HS-27A (cell line): ENCODE data around the gene IMMP2L.

Experiments
- DNase-seq: peaks from one replicate; pipeline ENCODE4 v3.0.0-alpha.2; 2012; ENCODE audit warnings: low read depth, missing footprints

The IMMP2L gene

DNA sequence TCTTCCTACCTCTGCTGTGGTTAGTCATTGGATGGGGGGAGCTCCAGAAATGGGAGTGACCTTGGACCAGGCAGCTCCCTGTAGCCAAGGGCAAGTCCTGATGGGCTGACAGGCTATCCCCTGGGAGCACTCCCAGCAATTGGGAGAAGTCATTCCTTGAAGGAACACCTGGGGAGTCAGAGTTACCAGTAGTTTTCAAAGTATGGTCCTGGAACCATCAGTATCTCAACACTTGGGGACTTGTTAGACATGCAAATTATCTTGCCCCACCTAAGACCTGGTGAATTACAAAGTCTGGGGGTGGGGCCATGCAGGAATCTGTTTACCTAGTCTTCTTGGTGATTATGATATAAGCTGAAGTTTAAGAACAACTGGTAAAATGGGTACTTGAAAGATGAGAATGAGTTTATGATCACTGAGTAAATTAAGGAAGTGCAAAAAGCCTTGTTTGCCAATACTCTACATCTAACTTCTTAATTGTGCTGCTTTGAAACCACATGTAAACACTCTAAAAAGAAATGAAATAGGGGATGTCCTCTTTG, 758.6 kb downstream of the IMMP2L start:
- no peak for DNase-seq

DNA sequence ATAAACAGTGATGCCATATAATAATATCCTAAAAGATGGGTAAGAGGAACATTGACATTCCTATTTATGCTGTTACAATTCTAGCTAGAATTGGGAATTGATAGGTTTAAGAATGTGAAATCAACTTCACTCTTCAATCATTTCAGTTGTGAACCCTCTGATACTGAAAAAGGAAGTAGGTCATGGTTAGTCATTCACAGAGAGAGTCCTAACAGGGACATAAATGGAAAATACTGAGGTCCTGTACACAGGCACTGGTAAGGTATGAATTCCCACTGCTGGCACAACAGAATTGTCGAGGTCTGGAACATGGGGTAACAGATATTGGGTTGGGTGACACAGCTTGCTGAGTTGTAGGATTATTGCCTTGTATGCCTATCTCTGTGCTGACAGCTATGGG, 760.8 kb downstream of the IMMP2L start:
- no peak for DNase-seq

DNA sequence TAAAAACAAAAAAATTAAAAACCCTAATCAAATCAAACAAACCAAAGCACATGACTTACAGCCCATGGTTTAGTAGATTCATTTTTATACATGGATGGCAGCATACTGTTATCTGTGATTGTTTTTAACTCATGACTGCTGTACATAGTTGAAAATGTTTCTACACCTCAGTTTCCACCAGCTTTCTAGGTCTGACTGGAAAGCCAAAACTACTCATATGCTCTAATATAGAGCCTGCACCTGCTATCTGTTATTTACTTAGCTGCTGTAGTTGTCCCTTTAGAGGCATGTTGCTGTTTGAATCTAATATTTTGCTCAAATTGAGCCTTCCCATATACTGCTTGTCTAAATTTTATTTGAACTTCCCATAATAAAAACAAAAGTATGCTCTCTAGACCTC, 761.3 kb downstream of the IMMP2L start:
- no peak for DNase-seq

DNA sequence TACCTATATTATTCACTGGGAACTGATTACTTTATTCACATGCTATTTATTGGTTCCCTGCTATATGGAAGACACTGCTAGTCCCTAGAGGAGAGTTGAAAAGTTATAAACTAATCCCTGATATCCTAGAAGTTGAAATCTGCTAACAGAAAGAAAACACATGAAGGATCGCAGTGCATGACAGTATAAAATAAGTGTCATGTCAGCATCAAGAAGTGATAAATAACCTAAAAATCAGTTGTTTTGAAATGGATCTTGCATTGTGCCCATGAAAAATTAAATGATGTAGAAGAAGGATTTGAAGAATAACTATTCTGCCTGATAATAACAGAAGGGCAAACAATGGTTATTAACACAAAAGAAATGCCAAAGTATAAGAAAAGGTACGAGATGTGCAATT, 764.6 kb downstream of the IMMP2L start:
- no peak for DNase-seq

DNA sequence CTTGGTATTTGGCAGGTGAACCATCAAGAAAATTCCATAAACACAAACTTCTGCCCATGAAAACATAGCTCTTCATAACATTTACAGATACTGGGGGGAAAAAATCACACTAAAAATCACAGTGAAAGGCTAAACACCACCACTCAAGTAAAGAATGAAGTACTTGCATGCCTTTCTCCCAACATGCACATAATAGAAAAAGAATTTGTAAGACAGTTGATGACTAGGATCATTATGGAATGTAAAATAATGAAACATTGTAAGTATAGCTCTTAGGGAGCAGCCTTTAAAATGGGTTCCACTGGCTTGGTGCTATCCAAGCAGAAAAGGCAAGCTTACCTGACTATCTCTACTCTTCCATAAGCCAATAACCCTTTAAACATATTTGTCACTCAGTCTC, 771.3 kb downstream of the IMMP2L start:
- DNase-seq = no peak

DNA sequence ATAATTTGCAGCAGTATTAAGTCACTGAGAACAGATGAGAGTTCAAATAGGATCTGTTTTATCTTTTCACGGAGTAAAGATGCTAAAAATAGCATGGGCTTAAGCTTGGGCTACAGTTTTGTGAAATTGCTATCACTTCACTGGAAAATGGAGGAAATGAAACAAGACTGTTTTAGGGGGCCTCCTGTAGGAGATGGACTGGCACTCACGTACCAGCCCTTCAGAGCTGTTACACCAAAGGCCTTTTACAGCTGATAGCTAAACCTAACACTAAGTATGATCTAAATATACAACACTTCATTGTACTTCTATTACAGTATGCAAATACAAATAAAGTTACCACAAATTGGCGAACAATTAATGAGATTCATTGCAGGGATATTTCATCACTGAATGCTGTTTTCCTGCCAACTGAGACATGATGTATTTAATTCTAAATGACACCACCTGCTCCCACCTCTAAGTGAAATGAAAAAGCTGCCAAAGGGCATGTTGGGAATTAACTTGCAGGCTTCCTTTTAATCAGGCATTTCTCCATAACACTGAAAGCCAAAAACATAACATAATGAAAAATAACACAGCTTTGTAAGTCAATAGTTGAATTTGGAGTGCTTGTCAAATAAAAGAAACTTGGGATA, 775.8 kb downstream of the IMMP2L start:
- DNase-seq = no peak

DNA sequence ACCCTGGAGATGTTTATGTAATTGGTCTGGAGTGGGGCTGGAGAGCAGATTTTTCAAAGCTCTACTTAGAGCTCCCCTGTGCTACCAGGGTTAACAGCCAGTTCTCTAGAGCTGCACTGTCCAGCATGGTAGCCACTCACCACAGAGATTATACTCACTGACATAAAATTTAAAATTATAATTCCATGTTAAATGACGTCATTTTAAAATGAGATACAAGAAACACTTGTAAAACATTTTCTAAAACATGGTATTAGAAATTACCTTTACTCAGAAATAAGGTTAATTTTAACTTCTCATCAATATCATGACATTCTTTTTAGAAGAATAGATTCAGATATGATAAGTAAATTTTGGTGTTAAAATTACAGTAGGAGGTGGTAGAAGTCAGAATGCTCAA, 777.5 kb downstream of the IMMP2L start:
- DNase-seq = no peak

DNA sequence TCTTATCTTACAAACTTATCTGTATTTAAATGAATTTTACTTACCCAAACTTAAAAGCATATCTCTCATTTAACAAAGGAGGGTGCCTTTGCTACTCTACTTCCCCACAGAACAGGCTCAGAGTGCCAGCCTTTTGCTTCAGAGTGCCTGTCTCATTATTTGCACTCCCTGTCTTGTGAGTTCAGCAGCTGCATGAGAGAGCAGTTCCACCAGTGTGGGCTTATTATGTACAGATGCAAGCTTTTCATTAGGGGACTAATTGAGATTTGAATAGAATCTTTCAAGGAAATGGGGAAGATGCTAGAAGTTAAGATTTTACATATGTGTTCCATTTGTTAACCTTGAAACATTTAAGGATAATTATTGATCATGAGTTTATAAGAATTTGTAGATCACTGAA, 781.6 kb downstream of the IMMP2L start:
- DNase-seq = no peak

DNA sequence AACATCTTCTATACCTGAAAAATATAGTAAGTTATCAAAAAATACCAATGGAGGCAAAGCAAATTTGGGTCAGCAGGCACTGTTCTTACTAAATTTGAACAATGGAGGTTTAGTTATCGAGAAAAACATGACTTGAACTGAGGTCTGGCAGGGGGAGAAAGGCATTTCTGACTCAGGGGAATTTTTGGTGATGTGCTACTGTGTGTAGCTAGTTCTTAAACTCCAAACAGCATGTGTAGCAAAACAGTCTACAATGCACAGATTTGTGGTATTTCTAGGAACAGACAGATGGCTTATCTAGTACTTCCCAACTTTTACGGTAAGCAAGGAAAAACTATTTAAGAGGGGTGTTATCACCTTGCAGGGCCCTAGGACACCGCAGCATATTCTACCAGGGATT, 783.0 kb downstream of the IMMP2L start:
- no peak for DNase-seq

DNA sequence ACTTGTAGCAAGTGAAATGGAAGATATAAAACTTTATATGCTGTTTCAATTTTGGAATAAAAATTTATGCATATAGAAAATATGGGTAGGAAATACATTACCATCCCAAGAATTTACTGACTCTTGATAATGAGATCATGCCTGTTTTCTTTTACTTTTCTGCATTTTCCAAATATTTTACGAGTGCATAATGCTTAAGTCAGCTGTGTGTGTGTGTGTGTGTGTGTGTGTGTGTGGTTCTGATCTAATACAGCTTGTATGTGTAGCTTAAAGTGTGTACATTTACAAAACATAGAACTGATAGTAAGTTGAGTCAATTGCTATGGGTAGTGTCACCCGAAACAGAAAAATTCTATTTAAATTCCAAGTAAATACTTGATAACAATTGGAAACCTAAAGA, 787.2 kb downstream of the IMMP2L start:
- DNase-seq = peak; percentile 27

DNA sequence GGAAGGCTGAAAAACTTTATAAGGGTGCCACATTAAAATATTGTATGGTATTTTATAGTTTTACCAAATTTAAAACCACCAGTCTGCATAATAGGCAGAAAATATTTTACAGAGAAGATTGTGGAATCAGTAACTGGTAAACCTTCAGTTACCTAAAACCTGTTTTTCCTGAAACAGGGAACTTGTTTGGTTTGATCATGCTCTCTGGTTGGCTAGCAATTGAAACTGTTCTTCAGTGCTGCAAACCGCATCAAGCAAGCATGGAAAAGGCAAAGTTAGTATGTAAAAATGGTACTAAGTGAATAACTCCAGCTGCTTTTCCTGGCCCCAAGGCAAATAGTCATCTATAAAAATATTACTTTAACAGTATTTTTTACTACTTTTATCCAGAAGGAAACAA, 788.2 kb downstream of the IMMP2L start:
- DNase-seq = no peak

DNA sequence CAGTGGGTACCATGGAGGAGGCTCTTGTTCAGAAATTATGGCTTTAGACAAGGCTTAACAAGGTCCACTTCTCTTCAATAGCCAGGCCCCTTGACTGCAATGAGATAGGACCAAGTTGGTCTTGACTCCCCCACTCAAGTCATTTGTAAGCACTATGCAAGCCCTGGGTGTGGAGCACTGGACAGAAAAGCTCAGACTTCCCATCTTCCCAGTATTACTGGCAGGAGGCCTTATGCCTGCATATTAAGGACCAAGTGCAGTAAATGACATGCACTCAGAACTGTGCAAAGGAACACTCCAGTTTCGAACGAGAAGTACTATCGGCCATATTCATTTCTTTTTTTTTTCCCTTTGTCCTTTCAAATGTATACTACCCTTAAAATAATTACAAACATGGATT, 789.7 kb downstream of the IMMP2L start:
- DNase-seq = no peak

DNA sequence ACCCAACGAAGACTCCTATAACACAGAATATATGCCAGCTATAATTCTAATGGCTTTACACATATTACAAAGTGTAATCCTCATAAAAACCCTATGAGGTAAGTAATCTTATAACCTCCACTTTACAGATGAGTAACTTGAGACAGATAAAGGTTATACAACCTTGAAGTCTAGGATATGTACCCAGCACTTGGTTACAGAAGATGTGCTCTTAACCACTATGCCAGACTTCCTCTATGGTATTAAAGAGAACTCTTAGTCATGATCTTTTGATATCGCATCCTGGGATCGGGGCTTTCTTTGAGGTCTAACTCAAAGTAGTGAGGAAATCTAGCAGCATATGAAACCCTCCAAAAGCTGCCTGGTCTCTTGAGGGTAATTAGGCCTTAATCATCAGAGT, 790.6 kb downstream of the IMMP2L start:
- DNase-seq = no peak

DNA sequence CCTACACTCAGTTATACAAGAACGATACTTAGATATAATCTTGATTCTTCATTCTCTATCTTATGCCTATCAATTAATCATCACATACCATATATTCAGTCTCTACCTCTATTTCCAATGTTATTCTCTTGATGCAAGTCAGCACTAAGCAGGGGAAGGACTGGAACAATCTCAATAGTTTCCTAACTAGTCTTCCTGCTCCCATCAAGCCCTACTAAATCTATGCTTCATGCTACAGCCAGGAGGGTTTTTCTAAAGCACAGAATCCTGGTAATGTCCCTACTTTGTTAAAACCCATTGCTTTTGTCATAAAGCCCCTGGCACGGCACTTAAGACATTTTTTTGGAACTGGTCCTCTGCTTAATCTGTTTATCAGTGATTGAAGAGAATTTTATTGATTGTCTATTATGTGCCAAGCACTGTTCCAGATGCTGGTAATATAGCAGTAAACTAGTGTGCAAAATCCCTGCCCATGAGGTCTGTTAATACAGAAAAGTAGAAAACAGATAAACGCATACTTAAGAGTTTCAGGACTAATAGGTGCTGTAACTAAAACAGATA, 794.7 kb downstream of the IMMP2L start:
- DNase-seq = no peak

DNA sequence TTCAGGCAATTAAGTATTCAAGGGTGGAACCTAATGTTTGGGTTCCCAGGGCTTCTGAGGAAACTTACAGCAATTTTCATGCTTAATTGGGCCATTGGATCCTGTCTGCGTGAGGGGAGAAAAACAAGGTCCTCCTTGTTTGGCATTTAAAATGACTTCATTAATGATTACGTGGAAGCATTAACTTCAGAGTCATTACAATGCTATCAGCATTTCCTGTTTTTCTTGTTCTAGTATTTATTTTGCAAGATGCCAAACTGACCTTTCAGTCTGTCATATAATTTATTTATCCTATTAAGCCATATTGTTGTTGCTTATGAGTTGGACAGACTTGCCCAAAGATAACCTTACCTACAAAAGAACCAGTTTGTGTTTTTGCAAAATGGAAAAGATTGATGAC, 795.4 kb downstream of the IMMP2L start:
- no peak for DNase-seq

DNA sequence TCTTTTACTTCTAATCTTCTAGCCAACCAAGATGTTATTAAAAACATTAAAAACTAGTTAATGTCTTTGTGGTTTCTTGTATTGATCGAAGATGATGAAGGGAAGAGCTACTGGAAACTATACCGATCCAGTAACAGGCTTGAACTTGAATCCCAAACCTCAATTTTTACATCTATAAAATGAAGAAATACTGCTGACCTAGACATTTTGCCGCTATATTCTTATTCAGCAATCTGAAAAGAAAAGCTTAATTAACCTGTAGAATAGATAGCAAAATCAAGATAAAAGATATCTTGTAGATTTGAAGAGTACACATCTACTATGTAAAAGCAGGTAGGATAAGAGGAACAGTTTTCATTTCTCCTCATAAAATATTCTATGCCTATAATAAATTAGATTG, 797.4 kb downstream of the IMMP2L start:
- no peak for DNase-seq

DNA sequence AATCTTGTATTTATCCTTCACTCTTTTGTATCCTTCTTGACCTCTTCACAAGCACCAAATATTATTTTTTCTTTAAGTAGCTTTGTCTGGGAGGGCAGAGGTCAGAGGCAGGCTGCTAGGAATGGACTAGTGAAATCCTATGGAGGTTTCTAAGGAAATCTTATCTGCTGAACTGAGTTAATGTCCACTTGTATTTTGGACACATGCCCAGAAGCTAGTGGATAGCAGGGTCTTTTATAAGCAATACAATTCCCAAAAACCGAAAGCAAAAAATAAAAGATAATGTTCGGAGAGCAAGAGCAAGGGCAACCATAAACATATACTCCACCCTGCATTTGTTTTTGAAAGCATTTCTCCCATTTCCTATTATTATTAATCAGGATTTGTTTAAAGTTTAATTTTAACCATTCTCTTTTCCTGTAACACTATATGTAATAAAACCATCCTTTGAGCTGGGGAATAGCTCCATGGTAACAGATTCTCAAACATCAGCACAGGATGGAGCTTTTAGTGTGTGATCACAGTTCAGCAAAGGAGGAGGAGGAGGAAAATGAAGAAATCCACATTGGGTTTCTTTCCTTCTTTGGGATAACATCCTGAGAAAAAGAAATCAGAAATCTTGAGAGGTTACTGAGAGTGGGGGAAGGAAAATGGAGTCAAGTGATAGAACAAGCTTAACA, 799.6 kb downstream of the IMMP2L start:
- no peak for DNase-seq

DNA sequence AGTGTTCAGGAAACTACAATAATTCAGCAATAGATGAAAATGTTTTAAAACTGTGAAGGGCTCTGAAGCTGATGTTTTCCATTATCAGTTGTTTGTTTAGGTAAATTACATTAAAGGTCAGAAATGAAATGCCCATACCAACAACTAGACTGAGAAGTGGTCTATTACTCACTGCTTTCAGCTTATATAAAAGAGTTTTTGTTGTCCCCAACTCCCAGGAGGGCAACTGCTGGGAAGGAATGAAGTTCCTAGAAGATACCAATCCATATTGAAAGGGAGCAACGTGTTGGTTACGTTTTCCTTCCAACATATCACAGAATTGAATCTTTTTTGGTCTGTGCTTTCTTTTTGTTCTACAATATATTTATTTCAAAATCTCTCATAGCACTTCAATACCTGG, 802.0 kb downstream of the IMMP2L start:
- no peak for DNase-seq

DNA sequence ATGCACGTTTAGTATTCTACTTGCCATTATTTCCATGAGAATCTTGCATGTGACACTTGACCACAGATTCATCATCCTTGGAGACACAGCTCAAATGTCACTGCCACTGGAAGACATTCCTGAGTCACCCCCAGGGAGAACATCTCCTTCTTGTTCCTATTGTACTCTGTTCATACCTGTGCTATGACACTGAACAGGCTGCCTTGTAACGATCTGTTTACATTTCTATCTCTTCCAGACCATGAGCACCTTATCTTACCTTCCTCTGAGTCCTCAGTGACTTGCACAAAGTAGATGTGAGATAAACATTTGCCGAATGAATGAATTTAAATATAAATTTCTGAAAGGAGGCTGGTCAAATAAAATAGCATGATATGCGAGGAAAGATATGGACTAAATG, 803.2 kb downstream of the IMMP2L start:
- DNase-seq = no peak

DNA sequence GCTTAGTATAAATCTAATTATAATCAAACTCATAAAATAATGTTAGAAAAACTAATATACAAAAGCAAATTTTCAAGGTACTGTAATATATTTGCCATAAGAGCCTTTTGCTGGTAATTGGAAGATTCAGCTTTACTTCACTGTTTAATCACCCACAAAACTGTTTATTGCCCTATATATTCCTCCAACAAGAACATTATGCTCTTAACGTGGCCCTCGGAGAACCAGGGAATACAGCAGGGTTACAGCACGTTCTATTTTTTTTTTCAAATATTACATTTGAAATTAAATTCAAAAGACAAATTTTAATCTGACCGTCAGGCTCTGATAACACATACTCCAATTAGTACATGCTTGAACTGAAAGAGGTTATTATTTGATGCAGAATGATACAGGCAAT, 807.6 kb downstream of the IMMP2L start:
- no peak for DNase-seq

DNA sequence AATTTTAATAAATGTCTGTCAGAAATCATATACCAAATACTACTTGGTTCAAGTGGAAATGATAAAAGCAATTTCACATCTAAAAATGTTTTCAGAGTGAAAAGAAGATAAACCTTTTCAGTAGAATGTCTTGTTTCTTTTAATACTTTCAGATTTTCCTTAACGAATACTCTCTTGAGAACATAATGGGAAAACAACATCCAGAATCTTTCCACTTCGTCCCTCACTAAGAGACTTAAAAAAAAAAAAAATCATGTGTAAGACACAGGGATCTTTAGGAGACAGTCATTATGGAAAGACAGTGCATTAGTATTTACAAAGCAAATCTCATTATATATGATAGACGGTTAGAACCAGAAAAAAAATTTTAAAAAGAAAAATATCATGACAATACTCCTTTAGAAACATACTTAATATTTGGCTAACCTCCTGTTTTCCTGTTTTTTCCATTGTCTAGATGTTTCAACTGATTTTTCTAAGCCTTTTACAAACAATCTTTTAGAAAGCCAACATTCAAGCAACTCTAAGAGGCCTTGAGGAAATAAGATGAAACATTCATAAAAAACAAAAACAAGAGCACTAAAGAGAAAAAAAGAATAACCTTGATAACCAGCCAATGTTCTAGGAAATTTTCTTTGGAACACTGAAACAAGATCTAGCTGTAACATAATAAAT, 811.2 kb downstream of the IMMP2L start:
- no peak for DNase-seq

DNA sequence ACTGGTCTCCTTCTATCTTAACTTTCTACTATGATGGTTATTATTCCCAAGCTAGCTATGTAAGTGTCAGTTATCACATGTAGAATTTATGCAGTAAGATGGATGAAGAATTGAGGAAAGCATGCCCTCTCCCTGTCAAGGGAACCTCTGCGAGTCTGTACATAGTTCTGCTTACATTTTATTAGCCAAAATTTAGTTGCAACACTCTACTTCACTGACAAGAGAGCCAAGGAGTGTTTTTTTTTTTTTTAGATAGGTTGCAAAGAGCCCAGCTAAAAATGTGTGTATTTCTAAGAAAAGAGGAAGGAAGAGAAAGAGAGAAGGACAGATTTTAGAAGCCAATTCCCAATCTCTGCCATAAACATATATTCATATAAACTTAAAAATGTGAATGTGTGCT, 829.1 kb downstream of the IMMP2L start:
- no peak for DNase-seq

DNA sequence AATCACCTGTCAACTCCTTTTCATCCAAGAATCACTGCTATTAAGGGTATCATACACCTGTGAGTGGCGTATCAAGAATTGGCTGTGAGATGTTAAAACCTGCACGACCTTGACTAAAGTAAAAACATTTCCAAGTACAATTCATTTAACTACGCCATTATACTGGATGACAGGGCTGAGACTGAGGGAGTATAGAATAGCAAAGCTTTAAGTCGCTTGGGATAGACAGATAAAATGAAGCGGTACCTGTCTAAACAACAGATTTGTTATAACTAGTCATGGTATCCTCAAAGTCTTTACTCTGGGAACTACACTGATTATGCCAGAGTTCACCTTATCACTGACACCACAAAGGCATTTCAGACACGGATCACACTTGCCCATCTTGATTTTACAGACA, 837.5 kb downstream of the IMMP2L start:
- DNase-seq = no peak
